K562 (cell line): ENCODE data around the gene DPM2. TPM values are rescaled to one million over a fixed set of nuclear protein-coding genes. Genes with fewer than 3 reads are reported as not detected.

ENCODE experiments used
- CC2D1A ChIP-seq: fragments of 450-650 bp; IDR thresholded peaks from 2 replicates; pipeline ENCODE4 v1.6.1; 2017; ENCODE audit warnings: mild to moderate bottlenecking
- CEBPB ChIP-seq: fragments of 450-650 bp; IDR thresholded peaks from 2 replicates; pipeline ENCODE4 v1.6.1; 2016; ENCODE audit warnings: missing genetic modification characterization, missing compliant biosample characterization
- DDX20 ChIP-seq: fragments of 450-650 bp; IDR thresholded peaks from 2 replicates; pipeline ENCODE4 v1.6.1; 2016; ENCODE audit warnings: missing genetic modification characterization, low read depth, mild to moderate bottlenecking, missing compliant biosample characterization, moderate library complexity
- ETV6 ChIP-seq, 3 experiments: fragments of 150-350 bp in 1 of 3; sonication (generic) in 1 of 3; formaldehyde crosslinking in 1 of 3; IDR thresholded peaks; 2 replicates each; pipeline versions ENCODE4 v1.6.1 to v1.8.0; 2014 to 2022; ENCODE audit warnings: borderline replicate concordance in 2 of 3, low read depth in 2 of 3, antibody characterized with exemption in 1 of 3, low read length in 1 of 3, mild to moderate bottlenecking in 1 of 3, missing genetic modification reagents in 1 of 3
- FOS ChIP-seq: IDR thresholded peaks from 3 replicates; pipeline ENCODE4 v1.6.1; 2011; ENCODE audit not compliant: insufficient read length; ENCODE audit errors: extremely low read depth
- FOXA3 ChIP-seq, 2 experiments: fragments of 450-650 bp in 1 of 2; sonication (generic) in 1 of 2; formaldehyde crosslinking; IDR thresholded peaks in 1 of 2; conservative IDR thresholded peaks in 1 of 2; 2 replicates each; pipeline versions ENCODE4 v1.4.0 to v1.8.0; 2020 to 2022; ENCODE audit warnings: mild to moderate bottlenecking in 2 of 2, missing genetic modification reagents in 1 of 2
- HLTF ChIP-seq: fragments of 450-650 bp; IDR thresholded peaks from 2 replicates; pipeline ENCODE4 v1.6.1; 2016
- HNRNPH1 ChIP-seq: fragments of 200-400 bp; formaldehyde crosslinking; optimal IDR thresholded peaks from 2 replicates; pipeline ENCODE3; 2017; ENCODE audit warnings: low read depth, mild to moderate bottlenecking, low read length, moderate library complexity
- HNRNPL ChIP-seq: fragments of 200-400 bp; formaldehyde crosslinking; IDR thresholded peaks from 2 replicates; pipeline ENCODE4 v1.6.1; 2017; ENCODE audit warnings: low read depth, mild to moderate bottlenecking, low read length
- KDM4B ChIP-seq, 2 experiments: fragments of 450-650 bp in 1 of 2; sonication (generic) in 1 of 2; IDR thresholded peaks; 2 replicates each; pipeline ENCODE4 v1.6.1; 2016 to 2017; ENCODE audit warnings: borderline replicate concordance in 2 of 2, antibody characterized with exemption in 1 of 2, low read depth in 1 of 2, mild to moderate bottlenecking in 1 of 2
- LEF1 ChIP-seq: fragments of 450-650 bp; IDR thresholded peaks from 2 replicates; pipeline ENCODE4 v1.6.1; 2016; ENCODE audit warnings: mild to moderate bottlenecking
- NFYB ChIP-seq: IDR thresholded peaks from 2 replicates; pipeline ENCODE4 v1.6.1; 2011; ENCODE audit warnings: mild to moderate bottlenecking, moderate library complexity; ENCODE audit not compliant: insufficient read length; ENCODE audit errors: extremely low read depth
- NONO ChIP-seq, 2 experiments: fragments of 200-400 bp in 1 of 2; fragments of 450-650 bp in 1 of 2; formaldehyde crosslinking in 1 of 2; IDR thresholded peaks; 2 replicates each; pipeline ENCODE4 v1.6.1; 2017; ENCODE audit warnings: low read depth in 2 of 2, mild to moderate bottlenecking in 2 of 2, moderate library complexity in 2 of 2, low read length in 1 of 2
- NR1H2 ChIP-seq: sonication (generic); formaldehyde crosslinking; IDR thresholded peaks from 2 replicates; pipeline ENCODE4 v1.4.0; 2020; ENCODE audit warnings: mild to moderate bottlenecking, missing genetic modification reagents
- SRSF1 ChIP-seq: fragments of 200-400 bp; formaldehyde crosslinking; IDR thresholded peaks from 2 replicates; pipeline ENCODE4 v1.6.1; 2017; ENCODE audit warnings: mild to moderate bottlenecking, low read depth, low read length, moderate library complexity
- SRSF9 ChIP-seq: fragments of 200-400 bp; formaldehyde crosslinking; IDR thresholded peaks from 2 replicates; pipeline ENCODE4 v1.6.1; 2017; ENCODE audit warnings: low read depth, low read length, borderline replicate concordance
- TCF7 ChIP-seq: sonication (generic); IDR thresholded peaks from 2 replicates; pipeline ENCODE4 v1.6.1; 2016; ENCODE audit warnings: antibody characterized with exemption, borderline replicate concordance
- XRCC3 ChIP-seq: fragments of 450-650 bp; IDR thresholded peaks from 2 replicates; pipeline ENCODE4 v1.6.1; 2017; ENCODE audit warnings: mild to moderate bottlenecking, moderate library complexity
- ZFPM2 ChIP-seq: fragments of 250-450 bp; sonication (Bioruptor Pico); IDR thresholded peaks from 2 replicates; pipeline ENCODE4 v1.5.1; 2022; ENCODE audit warnings: mild to moderate bottlenecking
- ZNF146 ChIP-seq: IDR thresholded peaks from one replicate; pipeline ENCODE4 v1.6.1; 2018; ENCODE audit warnings: missing compliant biosample characterization; ENCODE audit not compliant: unreplicated experiment
- ZNF384 ChIP-seq: IDR thresholded peaks from 2 replicates; pipeline ENCODE4 v1.6.1; 2012; ENCODE audit warnings: low read depth, low read length, improper control_type of control experiment
- polyA plus RNA-seq, 8 experiments: library from polyadenylated mRNA; depleted of rRNA in 4 of 8; stranded (reverse) in 5 of 8; unstranded in 3 of 8; fragments of >200 nt; fragmentation: Nextera tagmentation in 2 of 8; fragmentation: Illumina TruSeq in 1 of 8; extraction: Ambion mirVana in 2 of 8; extraction: Trizol in 1 of 8; gene quantifications; 2 replicates each; pipeline versions ENCODE4 v1.2.1 to v1.2.3, GENCODE V29; 2011 to 2014; ENCODE audit warnings: inconsistent platforms in 1 of 8, missing spikeins in 1 of 8
- total RNA-seq, 7 experiments: library from RNA; depleted of rRNA in 6 of 7; stranded (reverse); fragments of >200 nt in 6 of 7; fragmentation: Illumina TruSeq in 2 of 7; extraction: Trizol in 2 of 7; gene quantifications; 2 replicates each; pipeline versions ENCODE4 v1.2.1 to v1.2.3, GENCODE V29; 2011 to 2021; ENCODE audit warnings: low replicate concordance in 1 of 7
- TF ChIP-seq, protein P1 (sequence below): sonication (generic); formaldehyde crosslinking; IDR thresholded peaks from 2 replicates; pipeline ENCODE4 v1.4.0; 2020; ENCODE audit warnings: mild to moderate bottlenecking, missing genetic modification reagents
- TF ChIP-seq, protein P2 (sequence below): sonication (generic); formaldehyde crosslinking; IDR thresholded peaks from 2 replicates; pipeline ENCODE4 v1.8.1; 2023; ENCODE audit warnings: mild to moderate bottlenecking, missing genetic modification reagents

Gene DPM2
- total and polyA plus RNA-seq, 9 of the 15 experiments (the other 6 are each of a cell fraction or from before 2014, with no cell fraction given), result 43.5 to 126 (median 71.1) TPM

DNA sequence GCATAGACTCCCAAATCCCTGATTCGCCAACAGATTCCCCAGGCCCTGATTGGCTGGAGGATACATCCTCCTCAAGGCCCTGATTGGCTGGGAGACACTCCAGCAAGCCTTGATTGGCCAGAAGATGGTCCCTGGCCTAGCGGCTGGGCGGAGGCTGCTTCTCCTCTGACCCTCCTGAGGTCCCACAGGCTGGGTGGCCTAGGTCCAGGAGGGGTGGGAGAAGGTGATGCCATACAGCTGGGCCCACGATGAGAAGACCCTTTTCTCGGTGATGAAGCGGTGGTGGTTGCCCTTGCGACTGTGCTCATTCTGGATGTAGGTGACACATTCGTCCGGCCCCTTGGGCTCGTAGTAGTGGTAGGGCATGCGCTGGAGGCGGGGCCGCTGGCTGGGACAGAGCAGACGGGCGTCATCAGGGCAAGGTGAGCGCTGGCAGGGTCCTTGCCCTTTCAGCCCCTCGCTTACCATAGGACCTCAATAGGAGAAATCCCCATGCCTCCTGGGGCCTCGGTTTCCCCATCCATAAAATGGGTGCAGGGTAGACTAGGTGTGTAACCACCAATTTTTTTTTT is 51.2 kb downstream of the DPM2 start (continued):
- TF ChIP-seq ETV6 (IDR thresholded peaks at IDR 0.05; ENCODE audit: borderline replicate concordance in 1 of 2, low read depth in 2 of 2, low read length in 1 of 2), result no peak
- no peak for TF ChIP-seq ETV6 (CRISPR knock-in tag; IDR thresholded peaks at IDR 0.05; ENCODE audit: borderline replicate concordance)
- no peak for TF ChIP-seq SRSF9
- TF ChIP-seq DDX20, result no peak
- TF ChIP-seq SRSF1, result no peak
- TF ChIP-seq HLTF, result no peak
- no peak for TF ChIP-seq ZFPM2
- 0 out of 2 replicates have a peak, but pooled peaks have one; percentile 7 for TF ChIP-seq CC2D1A
- TF ChIP-seq, protein P1, sequence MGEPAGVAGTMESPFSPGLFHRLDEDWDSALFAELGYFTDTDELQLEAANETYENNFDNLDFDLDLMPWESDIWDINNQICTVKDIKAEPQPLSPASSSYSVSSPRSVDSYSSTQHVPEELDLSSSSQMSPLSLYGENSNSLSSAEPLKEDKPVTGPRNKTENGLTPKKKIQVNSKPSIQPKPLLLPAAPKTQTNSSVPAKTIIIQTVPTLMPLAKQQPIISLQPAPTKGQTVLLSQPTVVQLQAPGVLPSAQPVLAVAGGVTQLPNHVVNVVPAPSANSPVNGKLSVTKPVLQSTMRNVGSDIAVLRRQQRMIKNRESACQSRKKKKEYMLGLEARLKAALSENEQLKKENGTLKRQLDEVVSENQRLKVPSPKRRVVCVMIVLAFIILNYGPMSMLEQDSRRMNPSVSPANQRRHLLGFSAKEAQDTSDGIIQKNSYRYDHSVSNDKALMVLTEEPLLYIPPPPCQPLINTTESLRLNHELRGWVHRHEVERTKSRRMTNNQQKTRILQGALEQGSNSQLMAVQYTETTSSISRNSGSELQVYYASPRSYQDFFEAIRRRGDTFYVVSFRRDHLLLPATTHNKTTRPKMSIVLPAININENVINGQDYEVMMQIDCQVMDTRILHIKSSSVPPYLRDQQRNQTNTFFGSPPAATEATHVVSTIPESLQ (CRISPR knock-in tag), result no peak
- no peak for TF ChIP-seq NONO (IDR thresholded peaks at IDR 0.05; ENCODE audit: low read depth in 2 of 2, low read length in 1 of 2)
- no peak for TF ChIP-seq HNRNPH1
- no peak for TF ChIP-seq TCF7
- no peak for TF ChIP-seq LEF1
- TF ChIP-seq KDM4B (IDR thresholded peaks at IDR 0.05; ENCODE audit: borderline replicate concordance in 2 of 2, low read depth in 1 of 2), result no peak
- no peak for TF ChIP-seq XRCC3
- TF ChIP-seq, protein P2, sequence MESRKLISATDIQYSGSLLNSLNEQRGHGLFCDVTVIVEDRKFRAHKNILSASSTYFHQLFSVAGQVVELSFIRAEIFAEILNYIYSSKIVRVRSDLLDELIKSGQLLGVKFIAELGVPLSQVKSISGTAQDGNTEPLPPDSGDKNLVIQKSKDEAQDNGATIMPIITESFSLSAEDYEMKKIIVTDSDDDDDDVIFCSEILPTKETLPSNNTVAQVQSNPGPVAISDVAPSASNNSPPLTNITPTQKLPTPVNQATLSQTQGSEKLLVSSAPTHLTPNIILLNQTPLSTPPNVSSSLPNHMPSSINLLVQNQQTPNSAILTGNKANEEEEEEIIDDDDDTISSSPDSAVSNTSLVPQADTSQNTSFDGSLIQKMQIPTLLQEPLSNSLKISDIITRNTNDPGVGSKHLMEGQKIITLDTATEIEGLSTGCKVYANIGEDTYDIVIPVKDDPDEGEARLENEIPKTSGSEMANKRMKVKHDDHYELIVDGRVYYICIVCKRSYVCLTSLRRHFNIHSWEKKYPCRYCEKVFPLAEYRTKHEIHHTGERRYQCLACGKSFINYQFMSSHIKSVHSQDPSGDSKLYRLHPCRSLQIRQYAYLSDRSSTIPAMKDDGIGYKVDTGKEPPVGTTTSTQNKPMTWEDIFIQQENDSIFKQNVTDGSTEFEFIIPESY, result peak; percentile 88
- no peak for TF ChIP-seq CEBPB (tag)
- no peak for TF ChIP-seq FOXA3 (CRISPR knock-in tag; conservative IDR thresholded peaks at IDR 0.05 in 1 of 2, IDR thresholded peaks at IDR 0.05 in 1 of 2)
- TF ChIP-seq FOS, result peak; percentile 90
- no peak for TF ChIP-seq ZNF146 (CRISPR knock-in tag)
- no peak for TF ChIP-seq HNRNPL
- TF ChIP-seq NR1H2 (CRISPR knock-in tag), result no peak
- peak; percentile 90 for TF ChIP-seq NFYB
- no peak for TF ChIP-seq ZNF384
